ENCODE data around the gene BHLHA15.

GRCh38 chr7:98229991-98230745, 18.9 kb downstream of the BHLHA15 start:
- TF ChIP-seq CTCF (IDR thresholded peaks at IDR 0.05) (no peak), POLR2A (IDR thresholded peaks at IDR 0.05) (no peak)

Data from body of pancreas (tissue), 4 donors.